IPS-15b (cell line): Measurements from ENCODE around the gene FAM217A.
"Not testable (repeated sequence)": the region's sequence is repeated elsewhere in the genome, so short reads cannot be mapped to it uniquely, and the experiment has no call there.

Experiments
- H3K27me3 ChIP-seq: one replicate; pipeline ENCODE4 v1.6.1; 2013; ENCODE audit warnings: low read length; ENCODE audit not compliant: control insufficient read depth, insufficient read depth
- H3K36me3 ChIP-seq: one replicate; pipeline ENCODE4 v1.6.1; 2013; ENCODE audit warnings: low read length; ENCODE audit not compliant: control insufficient read depth, insufficient read depth
- H3K4me1 ChIP-seq: one replicate; pipeline ENCODE4 v1.6.1; 2013; ENCODE audit warnings: mild to moderate bottlenecking, low read length; ENCODE audit not compliant: control insufficient read depth, insufficient read depth
- H3K4me3 ChIP-seq: one replicate; pipeline ENCODE4 v1.5.1; 2013; ENCODE audit warnings: low read depth, low read length
- H3K9ac ChIP-seq: one replicate; pipeline ENCODE4 v1.6.1; 2013; ENCODE audit warnings: low read depth, mild to moderate bottlenecking, low read length
- H3K9me3 ChIP-seq: one replicate; pipeline ENCODE4 v1.6.1; 2013; ENCODE audit warnings: mild to moderate bottlenecking, low read length; ENCODE audit not compliant: control insufficient read depth, insufficient read depth

Gene FAM217A

GRCh38 chr6:4107873-4108272 is 28.9 kb upstream of the FAM217A start:
- no peaks in the 10 kb centered on the region for H3K36me3 ChIP-seq
- H3K9ac ChIP-seq = no peak overlapping the region
- H3K4me1 ChIP-seq = no peaks in the 10 kb centered on the region
- H3K9me3 ChIP-seq = no peaks in the 10 kb centered on the region
- H3K27me3 ChIP-seq = no peaks in the 10 kb centered on the region
- no peak overlapping the region for H3K4me3 ChIP-seq

GRCh38 chr6:4105980-4106536 is 27.1 kb upstream of the FAM217A start:
- Histone ChIP-seq H3K9ac (no peak overlapping the region), H3K4me1 (no peaks in the 10 kb centered on the region), H3K4me3 (no peak overlapping the region), H3K9me3 (no peaks in the 10 kb centered on the region), H3K27me3 (no peaks in the 10 kb centered on the region), H3K36me3 (no peaks in the 10 kb centered on the region)

DNA sequence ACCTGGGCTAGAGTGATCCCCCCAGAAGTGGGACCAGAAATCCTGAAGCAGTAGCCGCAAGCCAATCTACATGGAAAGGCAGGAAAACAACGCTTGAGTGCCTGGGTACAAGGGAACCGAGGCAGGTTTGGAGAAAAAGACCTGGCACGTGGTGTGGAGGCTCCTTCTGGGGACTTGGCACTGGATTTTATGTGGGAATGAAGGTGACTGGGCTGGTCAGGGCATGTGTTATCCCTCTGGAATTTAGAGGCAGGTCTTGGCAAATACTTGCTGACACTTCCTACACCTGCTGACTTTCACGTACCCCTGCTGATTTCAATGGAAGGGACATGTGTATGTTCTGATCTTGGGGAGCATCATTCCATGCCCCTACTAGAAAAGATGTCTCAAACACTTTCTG is 25.0 kb upstream of the FAM217A start:
- Histone ChIP-seq H3K4me1 (no peaks in the 10 kb centered on the region), H3K36me3 (no peaks in the 10 kb centered on the region), H3K27me3 (no peaks in the 10 kb centered on the region), H3K9me3 (no peaks in the 10 kb centered on the region), H3K4me3 (no peak overlapping the region), H3K9ac (no peak overlapping the region)

- no peak overlapping the region for H3K4me3 ChIP-seq
- no peaks in the 10 kb centered on the region for H3K36me3 ChIP-seq
- no peaks in the 10 kb centered on the region for H3K27me3 ChIP-seq
- H3K9me3 ChIP-seq = no peaks in the 10 kb centered on the region
- no peak overlapping the region for H3K9ac ChIP-seq
- no peaks in the 10 kb centered on the region for H3K4me1 ChIP-seq
These were observed 23.8 kb upstream of the FAM217A start for GRCh38 chr6:4102687-4103244.

- H3K9me3 ChIP-seq = no peaks in the 10 kb centered on the region
- H3K4me1 ChIP-seq = no peaks in the 10 kb centered on the region
- H3K4me3 ChIP-seq = no peak overlapping the region
- H3K36me3 ChIP-seq = no peaks in the 10 kb centered on the region
- H3K27me3 ChIP-seq = no peaks in the 10 kb centered on the region
- H3K9ac ChIP-seq = no peak overlapping the region
These were observed 22.4 kb upstream of the FAM217A start for GRCh38 chr6:4101298-4101697.

GRCh38 chr6:4100655-4101054 is 21.7 kb upstream of the FAM217A start:
- Histone ChIP-seq H3K36me3 (no peaks in the 10 kb centered on the region), H3K9me3 (no peaks in the 10 kb centered on the region), H3K9ac (no peak overlapping the region), H3K4me1 (no peaks in the 10 kb centered on the region), H3K4me3 (no peak overlapping the region), H3K27me3 (no peaks in the 10 kb centered on the region)

DNA sequence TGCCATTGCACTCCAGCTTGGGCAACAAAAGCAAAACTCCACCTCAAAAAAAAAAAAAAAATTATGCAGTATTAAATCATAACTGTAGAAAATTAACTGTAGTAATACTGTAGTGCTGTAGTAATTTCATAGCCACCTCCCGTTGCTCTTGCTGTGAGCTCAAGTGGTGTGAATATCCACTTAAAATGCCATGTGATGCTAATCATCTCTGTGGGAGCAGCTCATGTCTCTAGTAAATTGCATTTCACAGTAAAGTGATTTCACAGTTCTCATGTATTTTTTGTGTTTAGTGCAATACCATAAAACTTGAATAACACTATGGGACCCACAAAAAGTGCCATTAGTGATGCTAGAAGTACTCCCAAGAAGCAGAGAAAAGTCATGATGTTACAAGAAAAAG is 14.4 kb upstream of the FAM217A start:
- Histone ChIP-seq H3K9ac (no peak overlapping the region), H3K4me3 (no peak overlapping the region), H3K27me3 (no peaks in the 10 kb centered on the region), H3K36me3 (no peaks in the 10 kb centered on the region), H3K9me3 (no peaks in the 10 kb centered on the region), H3K4me1 (no peaks in the 10 kb centered on the region)

DNA sequence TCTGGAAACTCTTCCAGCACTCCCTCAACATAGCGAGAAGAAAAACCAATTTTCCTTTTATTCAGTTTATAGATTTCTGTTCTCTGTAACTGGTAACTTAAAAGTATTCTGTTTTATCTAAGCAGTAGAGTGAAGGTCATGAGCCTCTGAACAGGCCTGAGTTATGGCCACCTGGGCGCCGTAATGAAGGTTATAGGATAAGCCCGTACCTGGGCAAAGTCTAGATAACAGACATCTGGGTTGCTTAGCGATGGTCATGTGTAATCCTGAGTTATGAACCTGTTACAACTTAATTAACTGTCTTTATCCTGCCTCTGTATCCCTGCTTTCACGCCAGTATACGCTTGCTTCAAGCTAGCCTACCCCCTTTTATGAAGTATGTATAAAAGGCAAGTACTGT is 13.0 kb upstream of the FAM217A start:
- no peaks in the 10 kb centered on the region for H3K27me3 ChIP-seq
- no peaks in the 10 kb centered on the region for H3K36me3 ChIP-seq
- no peak overlapping the region for H3K9ac ChIP-seq
- H3K9me3 ChIP-seq = no peaks in the 10 kb centered on the region
- no peak overlapping the region for H3K4me3 ChIP-seq
- no peaks in the 10 kb centered on the region for H3K4me1 ChIP-seq

- H3K36me3 ChIP-seq, H3K4me3 ChIP-seq, H3K9ac ChIP-seq, H3K4me1 ChIP-seq, H3K27me3 ChIP-seq, H3K9me3 ChIP-seq: not testable (repeated sequence)
These were observed 11.1 kb upstream of the FAM217A start for GRCh38 chr6:4090043-4090442.

- no peaks in the 10 kb centered on the region for H3K36me3 ChIP-seq
- H3K4me1 ChIP-seq = no peaks in the 10 kb centered on the region
- no peaks in the 10 kb centered on the region for H3K27me3 ChIP-seq
- no peak overlapping the region for H3K4me3 ChIP-seq
- no peak overlapping the region for H3K9ac ChIP-seq
- H3K9me3 ChIP-seq = no peaks in the 10 kb centered on the region
These were observed 9.8 kb upstream of the FAM217A start for GRCh38 chr6:4088704-4089103.

GRCh38 chr6:4085332-4085700 is 6.4 kb upstream of the FAM217A start:
- Histone ChIP-seq H3K9me3 (no peaks in the 10 kb centered on the region), H3K4me3 (no peak overlapping the region), H3K36me3 (no peaks in the 10 kb centered on the region), H3K9ac (no peak overlapping the region), H3K27me3 (no peaks in the 10 kb centered on the region), H3K4me1 (no peaks in the 10 kb centered on the region)

DNA sequence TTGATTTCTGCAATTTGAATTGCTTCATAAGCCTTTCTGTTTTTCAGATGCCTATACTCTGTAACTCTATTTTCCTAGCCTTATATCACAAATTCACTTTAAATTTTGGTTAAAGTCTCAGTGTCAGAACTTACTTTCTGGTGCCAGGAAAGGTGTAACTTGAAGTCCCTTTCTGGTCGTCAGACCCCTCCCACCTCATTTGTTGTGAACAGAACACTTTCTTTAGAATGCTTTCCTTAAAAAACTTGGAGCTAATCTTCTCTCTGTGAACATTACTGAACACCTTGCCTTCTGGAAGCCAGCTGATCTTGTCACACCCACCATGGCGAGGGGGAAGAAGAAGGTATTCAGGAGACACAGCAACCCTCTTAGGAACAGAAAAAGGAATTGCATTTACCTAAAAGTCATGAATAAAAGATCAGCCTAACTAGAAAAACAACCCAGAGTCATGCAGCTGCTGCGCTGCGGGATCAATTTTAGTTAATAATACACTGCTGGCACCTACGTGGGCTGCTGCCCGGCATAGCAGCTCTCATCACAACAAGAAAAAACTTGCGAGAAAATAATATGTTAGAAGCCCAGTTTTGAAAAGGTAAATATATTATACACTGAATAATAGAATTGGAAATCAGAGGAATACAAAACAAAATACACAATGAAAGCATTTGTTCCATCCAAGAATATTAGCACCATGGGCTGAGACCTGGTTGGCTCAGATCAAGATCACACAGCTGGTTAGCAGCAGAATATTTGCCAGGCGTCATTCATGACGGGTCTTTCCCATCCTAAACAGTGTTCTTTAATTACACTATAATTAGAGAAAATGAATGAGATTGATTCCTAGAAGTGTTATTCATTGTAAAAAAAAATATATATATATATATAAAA is 5.8 kb upstream of the FAM217A start:
- Histone ChIP-seq H3K4me1 (no peaks in the 10 kb centered on the region), H3K9ac (no peak overlapping the region), H3K27me3 (no peaks in the 10 kb centered on the region), H3K9me3 (no peaks in the 10 kb centered on the region), H3K36me3 (no peaks in the 10 kb centered on the region), H3K4me3 (no peak overlapping the region)
